ENCODE results near the gene SUGP1. TPM values are rescaled to one million over a fixed set of nuclear protein-coding genes. Genes with fewer than 3 reads are reported as not detected.

SUGP1 gene
- total RNA-seq, 2 donors from 2014 or later = 61.1 to 69.6 TPM

DNA sequence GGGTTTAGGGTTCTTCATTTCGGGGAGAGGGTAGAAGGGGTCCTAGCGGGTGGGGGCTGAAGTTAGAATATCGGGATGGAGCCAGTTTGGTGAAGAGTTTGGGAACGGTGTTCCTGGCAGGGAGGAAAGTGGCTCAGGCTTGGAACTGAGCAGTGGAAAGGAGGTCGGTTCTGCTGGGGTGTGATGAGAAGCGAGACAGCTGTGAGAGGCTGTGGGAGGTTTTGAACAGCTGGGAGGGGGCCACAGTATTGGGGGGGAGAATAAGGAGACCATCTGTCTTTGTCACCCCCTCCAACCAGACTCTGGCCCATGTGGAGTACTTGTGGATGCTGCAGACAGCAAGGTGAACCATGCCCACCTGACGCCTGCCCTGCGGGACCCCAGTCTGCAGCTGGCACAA, 46.2 kb downstream of the SUGP1 start:
- no peaks in the 10 kb centered on the region for H3K9me3 Mint-ChIP-seq
- no peak overlapping the region for H3K27ac Mint-ChIP-seq
- H3K36me3 Mint-ChIP-seq = no peaks in the 10 kb centered on the region
- H3K27me3 Mint-ChIP-seq = peaks cover 9 to 15% of the 10 kb centered on the region in 2 donors
- no peak overlapping the region for H3K4me3 Mint-ChIP-seq
- DNase-seq (ENCODE audit: low spot score) = no peak
- peaks cover 0 to 10% of the 10 kb centered on the region in 2 donors for H3K4me1 Mint-ChIP-seq (ENCODE audit: low read depth in 2 of 2)
- no peak for ATAC-seq

DNA sequence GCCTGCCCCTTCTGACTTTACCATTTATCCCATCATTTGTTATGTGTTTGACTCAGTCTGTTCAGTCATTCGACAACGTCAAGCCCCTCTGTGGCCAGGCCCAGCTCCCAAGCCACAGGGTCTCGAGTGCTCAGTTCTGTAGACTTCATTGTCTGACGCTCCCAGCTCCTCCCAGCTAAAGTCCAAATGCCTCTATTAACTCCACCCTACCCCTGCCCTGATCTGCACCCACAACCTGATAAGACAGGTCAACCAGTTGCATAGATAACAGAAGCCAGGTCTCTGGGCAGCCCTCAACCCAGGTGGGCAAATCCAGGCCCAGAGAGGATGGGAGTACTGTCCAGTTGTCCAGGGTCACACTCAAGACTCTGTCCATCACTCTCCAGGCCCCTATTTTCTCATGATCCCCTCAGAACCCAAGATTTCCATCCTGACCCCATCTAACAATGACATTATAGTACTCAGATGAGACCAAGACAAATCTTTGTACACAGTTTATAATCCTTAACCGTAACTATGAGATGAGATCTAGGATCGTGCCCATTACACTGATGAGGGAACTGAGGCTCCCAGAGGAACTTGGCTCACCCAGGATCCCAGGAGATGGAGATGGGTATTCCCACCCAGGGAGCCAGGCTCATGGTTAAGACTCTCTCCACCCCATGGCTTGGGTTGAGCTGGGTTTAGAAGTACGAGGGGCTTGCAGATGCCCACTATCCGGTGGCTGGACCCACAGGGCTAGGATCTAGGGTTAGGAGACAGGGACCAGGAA, 48.3 kb downstream of the SUGP1 start:
- ATAC-seq (no peak), DNase-seq (ENCODE audit: low spot score) (no peak)
- no peak overlapping the region for H3K4me3 Mint-ChIP-seq
- H3K27ac Mint-ChIP-seq = no peak overlapping the region
- H3K4me1 Mint-ChIP-seq (ENCODE audit: low read depth in 2 of 2) = peaks cover 0 to 11% of the 10 kb centered on the region in 2 donors
- H3K9me3 Mint-ChIP-seq = no peaks in the 10 kb centered on the region
- H3K36me3 Mint-ChIP-seq = no peaks in the 10 kb centered on the region
- H3K27me3 Mint-ChIP-seq = peaks cover 9 to 15% of the 10 kb centered on the region in 2 donors

DNA sequence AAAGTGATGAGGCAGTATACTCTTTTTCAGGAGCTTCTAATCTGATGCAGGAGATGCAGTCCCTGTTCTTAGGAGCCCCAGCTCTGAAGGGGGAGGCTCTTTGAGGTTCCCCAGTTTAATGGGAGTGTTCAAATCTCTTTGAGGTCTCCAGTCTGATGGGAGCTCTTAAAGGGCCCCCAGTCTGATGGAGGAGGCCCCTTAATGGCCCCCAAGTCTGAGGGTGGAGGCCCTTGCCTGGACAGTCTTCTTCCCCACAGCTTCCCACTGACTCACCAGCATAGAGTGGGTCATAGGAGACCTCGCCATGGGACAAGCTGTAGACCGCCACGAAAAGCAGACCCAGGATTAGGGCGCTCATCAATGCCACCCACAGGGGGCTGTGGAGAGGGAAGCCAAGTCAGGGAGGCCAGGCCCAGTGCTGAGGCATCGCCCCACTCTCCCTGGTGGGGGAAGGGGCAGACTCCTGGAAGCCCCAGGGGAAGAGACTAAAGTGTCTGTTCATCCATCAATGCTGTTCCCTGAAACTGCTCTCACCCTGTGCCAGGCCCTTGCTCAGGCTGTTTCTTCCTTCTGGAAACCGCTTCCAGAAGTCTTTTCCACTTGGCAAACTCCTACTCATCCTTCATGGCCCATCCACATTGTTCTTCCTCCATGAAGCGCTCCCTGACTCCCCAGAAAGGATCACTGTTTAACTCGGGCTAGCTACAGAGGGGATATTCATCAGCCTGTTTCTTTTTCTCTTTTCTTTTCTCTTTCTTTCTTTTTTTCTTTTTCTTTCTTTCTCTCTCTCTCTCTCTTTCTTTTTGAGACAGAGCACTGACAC, 49.3 kb downstream of the SUGP1 start:
- DNase-seq (ENCODE audit: low spot score) = peak; percentile 37
- Mint-ChIP-seq H3K9me3 (no peaks in the 10 kb centered on the region), H3K27ac (no peak overlapping the region), H3K4me3 (no peak overlapping the region), H3K4me1 (ENCODE audit: low read depth in 2 of 2) (peaks cover 0 to 11% of the 10 kb centered on the region in 2 donors), H3K27me3 (peaks cover 9 to 15% of the 10 kb centered on the region in 2 donors), H3K36me3 (no peaks in the 10 kb centered on the region)
- ATAC-seq = no peak

DNA sequence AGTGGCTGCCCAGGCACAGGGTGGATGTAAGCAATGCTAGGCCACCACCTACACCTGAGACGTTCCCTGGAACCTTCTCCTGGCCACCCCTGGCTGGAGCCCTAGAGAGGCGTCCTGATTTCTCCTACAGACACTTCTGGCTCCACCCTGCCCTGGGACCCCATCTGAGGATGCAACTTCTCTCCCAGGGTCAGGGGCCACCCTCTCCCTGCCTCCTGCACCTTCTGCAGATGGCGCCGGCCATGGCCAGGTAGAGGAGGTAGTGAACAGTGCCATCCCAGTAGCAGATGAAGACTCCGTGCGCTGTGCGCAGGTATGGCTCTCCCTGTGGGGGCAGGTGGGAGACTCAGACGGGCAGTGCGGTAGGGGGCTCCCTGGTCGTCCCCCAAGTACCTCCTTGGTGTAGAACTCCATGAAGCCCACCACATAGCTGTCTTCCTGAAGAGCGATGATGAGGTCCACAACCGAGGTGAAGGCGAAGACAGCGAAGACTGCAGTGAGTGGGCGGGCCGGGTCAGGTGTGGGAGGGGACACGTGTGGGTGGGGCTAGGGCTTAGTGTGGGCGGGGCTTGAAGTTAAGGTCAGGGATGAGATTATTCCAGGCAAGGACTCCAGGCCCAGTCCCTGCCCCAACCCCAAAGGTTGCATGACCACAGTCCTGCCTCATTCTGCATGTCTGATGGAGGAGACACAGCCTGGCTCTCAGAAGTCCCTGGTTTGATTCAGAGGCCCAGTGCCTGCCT, 50.2 kb downstream of the SUGP1 start:
- ATAC-seq (no peak), DNase-seq (ENCODE audit: low spot score) (peak; percentile 41)
- Mint-ChIP-seq H3K27me3 (peaks cover 9 to 15% of the 10 kb centered on the region in 2 donors), H3K9me3 (no peaks in the 10 kb centered on the region), H3K27ac (no peak overlapping the region), H3K4me3 (no peak overlapping the region), H3K4me1 (ENCODE audit: low read depth in 2 of 2) (peaks cover 0 to 11% of the 10 kb centered on the region in 2 donors), H3K36me3 (no peaks in the 10 kb centered on the region)

DNA sequence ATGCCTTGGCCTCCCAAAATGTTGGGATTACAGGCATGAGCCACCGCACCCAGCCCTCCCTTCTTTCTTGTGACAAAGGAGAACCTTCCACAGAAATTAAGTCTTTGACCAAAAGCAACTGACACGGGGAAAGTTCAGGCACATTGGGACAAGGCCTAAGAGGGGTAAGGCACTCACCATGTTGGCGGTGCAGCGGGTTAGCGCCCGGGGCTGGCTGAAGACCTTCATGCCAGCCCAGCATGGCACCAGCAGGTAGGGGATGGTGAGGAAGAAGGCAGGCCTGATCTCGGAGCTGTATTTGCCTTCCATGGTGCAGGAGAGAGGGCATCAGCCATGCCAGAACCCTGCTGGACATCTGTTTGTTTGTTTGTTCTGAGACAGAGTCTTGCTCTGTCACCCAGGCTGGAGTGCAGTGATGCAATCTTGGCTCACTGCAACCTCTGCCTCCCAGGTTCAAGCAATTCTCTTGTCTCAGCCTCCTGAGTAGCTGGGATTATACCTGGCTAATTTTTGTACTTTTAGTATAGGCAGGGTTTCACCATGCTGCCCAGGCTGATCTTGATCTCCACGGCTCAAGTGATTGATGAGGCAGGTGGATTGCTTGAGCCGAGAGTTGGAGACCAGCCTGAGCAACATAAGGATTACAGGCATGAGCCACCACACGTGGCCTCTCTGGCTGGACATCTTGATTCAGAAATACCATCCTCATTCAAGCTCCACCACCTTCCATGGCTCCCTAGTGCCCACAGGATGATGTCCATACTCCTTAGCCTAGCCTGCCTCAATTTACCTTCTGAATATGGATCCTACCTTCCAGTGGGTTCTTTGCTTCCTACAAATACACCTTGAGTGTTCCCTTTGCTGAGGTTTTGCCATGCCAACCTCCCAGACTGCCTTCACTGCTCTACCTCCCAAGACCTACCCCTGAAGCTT, 51.6 kb downstream of the SUGP1 start:
- H3K27me3 Mint-ChIP-seq = peaks cover 5 to 14% of the 10 kb centered on the region in 2 donors
- H3K4me3 Mint-ChIP-seq = no peak overlapping the region
- H3K9me3 Mint-ChIP-seq = no peaks in the 10 kb centered on the region
- ATAC-seq = no peak
- peaks cover 0 to 11% of the 10 kb centered on the region in 2 donors for H3K4me1 Mint-ChIP-seq (ENCODE audit: low read depth in 2 of 2)
- H3K27ac Mint-ChIP-seq = no peak overlapping the region
- DNase-seq (ENCODE audit: low spot score) = peak; percentile 38
- no peaks in the 10 kb centered on the region for H3K36me3 Mint-ChIP-seq

DNA sequence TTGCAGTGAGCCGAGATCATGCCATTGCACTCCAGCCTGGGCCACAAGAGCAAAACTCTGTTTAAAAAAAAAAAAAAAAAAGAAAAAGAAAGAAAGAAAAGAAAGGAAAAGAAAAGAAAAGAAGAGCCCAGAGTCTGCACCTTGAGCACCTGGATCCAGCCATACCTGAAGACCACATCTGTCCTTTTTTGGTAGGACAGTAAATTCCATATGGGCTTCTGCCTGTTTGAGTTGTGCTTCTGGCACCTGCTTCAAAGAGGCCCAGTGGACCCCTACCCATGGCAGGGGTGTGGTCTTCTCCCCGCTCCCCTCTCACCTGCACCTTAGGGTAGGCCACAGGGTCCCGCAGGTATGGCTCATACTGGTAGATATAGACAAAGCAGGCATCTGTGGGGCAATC, 53.0 kb downstream of the SUGP1 start:
- Mint-ChIP-seq H3K27ac (no peak overlapping the region), H3K27me3 (peaks cover 7 to 12% of the 10 kb centered on the region in 2 donors), H3K9me3 (no peaks in the 10 kb centered on the region), H3K4me3 (no peak overlapping the region), H3K36me3 (no peaks in the 10 kb centered on the region), H3K4me1 (ENCODE audit: low read depth in 2 of 2) (peaks cover 2 to 7% of the 10 kb centered on the region in 2 donors)
- ATAC-seq (no peak), DNase-seq (ENCODE audit: low spot score) (peak; percentile 44)

DNA sequence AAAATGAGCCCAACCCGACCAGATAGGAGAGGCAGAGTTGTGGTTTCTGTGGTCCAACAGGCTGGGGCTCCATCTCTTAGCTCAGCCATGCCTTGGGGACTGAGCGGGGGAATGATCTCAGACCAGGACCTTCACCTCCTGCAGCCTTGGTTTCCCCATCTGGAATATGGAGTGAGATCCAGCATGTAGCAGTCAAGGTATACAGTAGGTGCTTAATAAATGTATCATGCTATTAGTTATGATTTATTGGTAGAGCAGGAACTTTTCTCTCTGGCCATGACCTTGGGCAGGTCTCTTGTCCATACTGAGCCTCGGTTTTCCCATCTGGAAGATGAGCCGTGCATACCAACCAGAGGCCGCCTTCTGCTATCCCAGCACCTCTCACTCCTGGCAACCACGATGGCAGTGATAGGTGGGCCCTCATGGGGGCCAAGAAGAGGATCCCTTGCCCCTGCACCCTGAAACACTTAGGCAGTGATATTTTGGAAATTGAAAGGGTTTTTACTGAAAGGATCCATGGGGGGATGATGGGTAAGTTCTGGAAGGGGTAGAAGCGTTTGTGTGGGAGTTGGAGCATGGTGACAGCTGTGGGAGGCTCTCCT, 56.3 kb downstream of the SUGP1 start:
- ATAC-seq (no peak), DNase-seq (ENCODE audit: low spot score) (no peak)
- H3K27ac Mint-ChIP-seq = no peak overlapping the region
- peaks cover 20 to 24% of the 10 kb centered on the region in 2 donors for H3K27me3 Mint-ChIP-seq
- no peaks in the 10 kb centered on the region for H3K36me3 Mint-ChIP-seq
- no peak overlapping the region for H3K4me3 Mint-ChIP-seq
- H3K4me1 Mint-ChIP-seq (ENCODE audit: low read depth in 2 of 2) = peaks cover 8% of the 10 kb centered on the region in 2 donors
- no peaks in the 10 kb centered on the region for H3K9me3 Mint-ChIP-seq

DNA sequence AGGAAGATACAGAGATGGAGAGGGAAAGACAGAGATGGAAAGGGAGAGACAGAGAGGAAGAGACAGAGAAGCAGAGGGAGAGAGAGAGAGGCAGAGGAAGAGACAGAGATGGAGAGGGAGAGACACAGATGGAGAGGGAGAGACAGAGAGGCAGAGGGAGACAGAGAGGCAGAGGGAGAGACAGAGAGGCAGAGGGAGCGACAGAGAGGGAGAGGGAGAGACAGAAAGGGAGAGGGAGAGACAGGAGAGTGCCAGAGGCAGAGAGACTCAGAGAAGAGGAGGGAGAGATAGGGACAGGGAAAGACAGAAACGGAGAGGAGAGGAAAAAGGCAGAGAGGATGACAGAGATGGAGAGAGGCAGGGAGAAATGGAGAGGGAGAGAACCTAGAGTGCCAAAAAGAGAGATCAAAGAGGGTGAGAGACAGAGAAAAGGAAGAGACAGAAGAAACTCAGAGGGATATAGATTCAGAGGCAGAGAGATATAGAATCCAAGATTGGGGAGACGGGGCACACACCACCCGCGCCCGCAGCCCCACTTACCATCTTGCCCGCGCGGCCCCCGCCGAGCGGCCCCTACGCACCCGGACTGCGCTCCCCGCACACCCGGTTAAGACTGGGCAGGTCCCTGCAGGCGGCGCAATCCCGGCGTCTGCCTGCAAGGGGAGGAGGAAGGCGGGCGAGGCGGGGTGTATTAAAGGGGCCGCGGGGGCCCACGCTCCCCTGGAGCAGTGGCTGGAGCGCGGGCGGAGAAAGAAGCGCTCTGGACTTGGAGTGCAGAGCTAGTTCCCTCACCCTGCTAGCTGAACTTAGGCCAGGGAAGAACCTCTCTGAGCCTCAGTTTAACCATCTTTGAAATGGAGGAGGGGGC, 57.9 kb downstream of the SUGP1 start:
- Mint-ChIP-seq H3K4me3 (no peak overlapping the region), H3K27me3 (peaks cover 22 to 28% of the 10 kb centered on the region in 2 donors), H3K36me3 (no peaks in the 10 kb centered on the region), H3K27ac (no peak overlapping the region), H3K4me1 (ENCODE audit: low read depth in 2 of 2) (peaks cover 8% of the 10 kb centered on the region in 2 donors), H3K9me3 (no peaks in the 10 kb centered on the region)
- DNase-seq (ENCODE audit: low spot score) = no peak
- ATAC-seq = no peak

DNA sequence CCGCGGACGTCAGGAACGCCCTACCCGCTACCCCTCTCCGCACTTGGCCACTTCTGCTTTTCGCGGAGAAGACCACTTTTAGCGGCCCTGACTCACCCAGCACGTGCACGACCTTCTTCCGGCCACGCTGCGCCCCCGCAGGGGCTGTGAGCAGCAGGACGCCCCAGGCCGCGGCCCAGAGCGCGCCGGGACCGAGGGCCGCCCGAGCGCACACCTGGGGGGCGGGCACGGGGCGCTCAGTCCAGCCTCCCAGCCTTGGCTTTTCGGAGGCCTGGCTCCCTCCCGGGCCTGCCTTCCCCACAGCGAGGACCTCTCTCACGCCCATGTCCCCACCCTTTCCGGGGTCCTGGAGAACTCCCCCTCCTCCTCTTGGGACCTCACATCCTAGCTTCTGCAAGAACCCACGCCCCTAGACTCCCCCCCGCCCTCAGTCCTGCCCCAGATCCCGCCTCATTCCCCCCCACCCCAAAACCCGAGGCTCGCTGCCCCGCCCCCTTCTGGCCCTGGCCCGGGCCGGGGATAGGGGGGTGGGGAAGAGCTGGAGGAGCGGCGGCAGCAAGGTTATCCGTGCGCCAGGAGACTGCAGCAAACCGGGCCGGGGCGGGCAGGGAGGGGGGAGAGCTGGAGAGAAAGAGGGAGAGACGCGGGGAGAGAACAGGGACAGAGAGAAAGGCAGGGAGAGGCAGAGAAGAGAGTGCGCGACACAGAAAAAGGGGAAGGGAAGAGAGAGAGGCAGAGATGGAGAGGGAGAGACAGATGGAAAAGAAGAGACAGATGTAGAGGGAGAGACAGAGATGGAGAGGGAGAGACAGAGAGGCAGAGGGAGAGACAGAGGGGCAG, 58.7 kb downstream of the SUGP1 start:
- no peak overlapping the region for H3K27ac Mint-ChIP-seq
- H3K27me3 Mint-ChIP-seq = peaks cover 27 to 33% of the 10 kb centered on the region in 2 donors
- DNase-seq (ENCODE audit: low spot score) = no peak
- H3K9me3 Mint-ChIP-seq = no peaks in the 10 kb centered on the region
- peaks cover 8 to 12% of the 10 kb centered on the region in 2 donors for H3K4me1 Mint-ChIP-seq (ENCODE audit: low read depth in 2 of 2)
- H3K36me3 Mint-ChIP-seq = no peaks in the 10 kb centered on the region
- no peak for ATAC-seq
- H3K4me3 Mint-ChIP-seq = no peak overlapping the region

DNA sequence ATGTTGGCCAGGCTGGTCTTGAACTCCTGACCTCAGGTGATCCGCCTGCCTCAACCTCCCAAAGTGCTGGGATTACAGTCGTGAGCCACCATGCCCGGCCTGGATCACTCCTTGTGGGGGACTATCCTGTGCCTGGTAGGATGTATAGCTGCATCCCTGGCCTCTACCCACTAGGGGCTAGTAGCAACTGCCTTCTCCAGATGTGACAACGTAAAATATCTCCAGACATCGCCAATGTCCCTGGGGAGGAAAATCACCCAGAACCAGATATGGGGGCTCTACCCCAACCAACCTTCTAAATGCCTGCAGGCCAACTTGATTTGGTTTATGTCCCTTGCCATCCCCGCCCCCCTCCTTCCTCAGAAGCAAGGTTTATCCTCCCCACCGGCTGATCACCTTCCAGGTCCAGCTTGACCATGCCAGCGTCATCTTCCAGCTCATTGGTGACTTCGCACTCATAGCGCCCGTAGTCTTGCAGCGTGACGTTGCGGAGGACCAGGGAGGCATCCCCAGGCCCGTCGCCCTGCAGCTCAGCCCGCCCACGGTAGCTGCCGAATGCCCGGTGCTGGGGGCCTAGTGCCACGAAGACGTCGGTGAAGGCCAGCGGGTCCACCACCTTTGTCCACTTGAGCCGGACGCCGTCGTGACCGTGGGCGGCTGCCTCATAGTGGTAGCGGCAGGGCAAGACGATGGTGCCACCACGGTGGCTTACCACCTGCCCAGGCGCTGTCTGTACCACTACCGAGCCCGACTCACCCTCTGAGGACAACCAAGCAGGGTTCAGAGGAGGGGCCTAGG, 59.7 kb downstream of the SUGP1 start:
- Mint-ChIP-seq H3K4me3 (no peak overlapping the region), H3K27me3 (peaks cover 30 to 41% of the 10 kb centered on the region in 2 donors)
- ATAC-seq = no peak

DNA sequence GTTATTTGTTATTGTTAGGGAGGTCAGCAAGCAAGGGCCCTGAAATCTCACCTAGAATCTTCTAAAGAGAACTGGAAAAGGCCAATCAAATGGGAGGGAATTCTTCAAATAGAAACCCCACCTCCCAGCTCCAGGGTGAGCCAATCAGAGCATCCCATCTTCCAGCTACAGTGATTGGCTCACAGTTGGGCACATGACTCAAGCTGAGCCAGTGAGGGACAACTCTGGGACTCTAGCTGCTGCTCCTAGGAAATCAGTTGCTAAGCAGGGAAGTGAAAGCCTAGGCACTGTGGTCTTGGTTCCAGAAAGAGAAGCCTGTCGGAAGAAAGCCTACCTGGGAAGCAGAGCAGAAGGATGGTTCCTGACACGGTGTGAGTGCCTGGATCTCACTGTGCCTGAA, 60.6 kb downstream of the SUGP1 start:
- Mint-ChIP-seq H3K4me1 (ENCODE audit: low read depth in 2 of 2) (peaks cover 8 to 15% of the 10 kb centered on the region in 2 donors), H3K27me3 (peaks cover 30 to 48% of the 10 kb centered on the region in 2 donors), H3K4me3 (no peak overlapping the region), H3K27ac (no peak overlapping the region), H3K9me3 (no peaks in the 10 kb centered on the region), H3K36me3 (no peaks in the 10 kb centered on the region)
- peak in 1 of 2 donors; percentile 54 for ATAC-seq
- DNase-seq (ENCODE audit: low spot score) = no peak

More for the DNA sequence above, 59.7 kb downstream of the SUGP1 start:
- H3K27ac Mint-ChIP-seq = no peak overlapping the region
- DNase-seq (ENCODE audit: low spot score) = no peak
- peaks cover 8 to 15% of the 10 kb centered on the region in 2 donors for H3K4me1 Mint-ChIP-seq (ENCODE audit: low read depth in 2 of 2)
- H3K9me3 Mint-ChIP-seq = no peaks in the 10 kb centered on the region
- no peaks in the 10 kb centered on the region for H3K36me3 Mint-ChIP-seq
